Measurements from ENCODE around the gene CFAP61.

CFAP61 gene

DNA sequence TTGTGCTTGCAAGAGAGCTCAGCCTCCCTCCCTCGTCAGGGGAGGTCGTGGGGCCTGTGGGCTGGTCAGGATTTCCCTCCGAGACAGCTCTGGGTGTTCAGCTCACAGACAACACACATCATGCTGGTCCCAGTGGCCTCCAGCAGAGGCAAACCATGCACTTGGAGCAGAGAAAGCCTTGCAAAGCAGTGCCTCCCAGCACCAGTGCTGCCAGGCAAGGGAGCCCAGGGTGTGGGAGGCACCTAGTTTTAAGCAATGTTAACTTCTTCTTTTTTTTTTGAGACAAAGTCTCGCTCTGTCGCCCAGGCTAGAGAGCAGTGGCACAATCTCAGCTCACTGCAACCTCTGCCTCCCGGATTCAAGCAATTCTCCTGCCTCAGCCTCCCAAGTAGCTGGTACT is 281.5 kb downstream of the CFAP61 start:
- TF ChIP-seq, protein P1, sequence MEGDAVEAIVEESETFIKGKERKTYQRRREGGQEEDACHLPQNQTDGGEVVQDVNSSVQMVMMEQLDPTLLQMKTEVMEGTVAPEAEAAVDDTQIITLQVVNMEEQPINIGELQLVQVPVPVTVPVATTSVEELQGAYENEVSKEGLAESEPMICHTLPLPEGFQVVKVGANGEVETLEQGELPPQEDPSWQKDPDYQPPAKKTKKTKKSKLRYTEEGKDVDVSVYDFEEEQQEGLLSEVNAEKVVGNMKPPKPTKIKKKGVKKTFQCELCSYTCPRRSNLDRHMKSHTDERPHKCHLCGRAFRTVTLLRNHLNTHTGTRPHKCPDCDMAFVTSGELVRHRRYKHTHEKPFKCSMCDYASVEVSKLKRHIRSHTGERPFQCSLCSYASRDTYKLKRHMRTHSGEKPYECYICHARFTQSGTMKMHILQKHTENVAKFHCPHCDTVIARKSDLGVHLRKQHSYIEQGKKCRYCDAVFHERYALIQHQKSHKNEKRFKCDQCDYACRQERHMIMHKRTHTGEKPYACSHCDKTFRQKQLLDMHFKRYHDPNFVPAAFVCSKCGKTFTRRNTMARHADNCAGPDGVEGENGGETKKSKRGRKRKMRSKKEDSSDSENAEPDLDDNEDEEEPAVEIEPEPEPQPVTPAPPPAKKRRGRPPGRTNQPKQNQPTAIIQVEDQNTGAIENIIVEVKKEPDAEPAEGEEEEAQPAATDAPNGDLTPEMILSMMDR (IDR thresholded peaks at IDR 0.05; ENCODE audit: low read depth, low read length), result no peak
- no peak overlapping the region for H3K4me3 ChIP-seq (ENCODE audit: low read depth, low read length)

DNA sequence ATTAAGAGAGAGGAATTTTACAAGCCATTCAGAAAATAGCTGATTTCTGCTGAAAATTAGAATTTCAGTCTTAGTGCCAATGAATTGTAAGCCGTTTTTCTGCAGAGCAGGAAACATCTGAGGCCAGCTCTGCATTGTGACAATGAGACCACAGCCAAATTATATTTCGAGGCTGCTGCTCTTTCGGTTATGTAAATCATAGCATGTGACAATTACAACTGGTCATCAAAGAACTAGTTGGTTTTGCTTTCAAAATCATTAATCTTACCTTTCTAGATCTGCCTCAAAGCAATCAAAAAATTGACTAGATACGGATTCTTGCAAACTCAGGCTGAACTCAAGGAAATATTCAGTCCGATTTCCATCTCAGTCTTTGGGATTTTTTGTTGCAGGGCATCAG is 282.2 kb downstream of the CFAP61 start:
- TF ChIP-seq, protein P1 (IDR thresholded peaks at IDR 0.05; ENCODE audit: low read depth, low read length), result no peak

DNA sequence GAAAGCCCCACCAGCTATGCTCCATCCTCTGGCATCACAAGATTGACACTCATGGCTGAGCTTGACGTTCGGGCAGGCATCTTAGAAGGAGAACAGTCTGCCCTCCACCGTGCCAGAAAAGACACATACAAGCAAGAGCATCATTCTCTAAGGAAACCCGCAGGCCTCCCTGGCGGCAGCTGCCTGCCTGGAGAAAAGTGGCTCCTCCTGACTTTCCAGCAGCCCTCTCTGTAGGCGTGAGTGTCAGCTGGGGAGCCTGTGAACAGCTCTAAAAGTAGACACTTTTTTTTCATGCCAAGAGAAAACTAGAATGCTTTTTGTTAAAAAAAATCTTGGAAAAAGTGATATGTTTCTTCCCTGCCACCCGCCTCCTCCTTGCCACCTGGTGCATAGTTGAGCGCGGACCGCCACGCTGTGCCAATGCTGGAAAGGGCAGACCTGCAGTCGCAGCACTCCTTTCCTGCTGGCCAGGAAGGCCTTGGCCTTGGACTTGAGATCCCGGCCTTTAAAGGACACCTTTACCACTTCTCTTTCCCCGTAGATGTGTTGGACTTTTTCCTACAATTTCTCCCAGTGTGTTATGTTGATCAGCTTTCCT is 285.9 kb downstream of the CFAP61 start:
- TF ChIP-seq, protein P1 (IDR thresholded peaks at IDR 0.05; ENCODE audit: low read depth, low read length), result no peak
- H3K4me3 ChIP-seq (ENCODE audit: low read depth, low read length), result no peak overlapping the region

More for the DNA sequence above, 282.2 kb downstream of the CFAP61 start:
- H3K4me3 ChIP-seq (ENCODE audit: low read depth, low read length), result no peak overlapping the region

DNA sequence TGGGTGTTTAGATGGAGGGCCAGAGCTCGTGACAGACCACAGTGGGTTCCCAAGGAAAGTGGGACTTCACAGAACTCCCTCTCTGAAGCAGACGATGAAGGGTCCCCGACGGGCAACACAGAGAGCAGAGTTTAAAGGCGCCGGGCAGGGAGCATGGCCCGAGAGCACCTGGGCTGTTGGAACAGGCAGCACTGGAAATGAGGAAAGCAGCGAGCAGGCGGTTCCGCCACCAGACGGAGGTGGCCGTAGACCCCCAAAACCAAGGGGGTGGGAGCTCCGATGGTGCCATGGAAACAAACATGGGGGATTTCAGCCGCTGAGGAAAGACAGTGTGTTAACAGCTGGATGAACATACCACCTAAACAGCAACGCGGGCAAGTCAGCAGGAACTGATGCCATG is 288.1 kb downstream of the CFAP61 start:
- TF ChIP-seq, protein P1 (IDR thresholded peaks at IDR 0.05; ENCODE audit: low read depth, low read length), result no peak
- no peak overlapping the region for H3K4me3 ChIP-seq (ENCODE audit: low read depth, low read length)

DNA sequence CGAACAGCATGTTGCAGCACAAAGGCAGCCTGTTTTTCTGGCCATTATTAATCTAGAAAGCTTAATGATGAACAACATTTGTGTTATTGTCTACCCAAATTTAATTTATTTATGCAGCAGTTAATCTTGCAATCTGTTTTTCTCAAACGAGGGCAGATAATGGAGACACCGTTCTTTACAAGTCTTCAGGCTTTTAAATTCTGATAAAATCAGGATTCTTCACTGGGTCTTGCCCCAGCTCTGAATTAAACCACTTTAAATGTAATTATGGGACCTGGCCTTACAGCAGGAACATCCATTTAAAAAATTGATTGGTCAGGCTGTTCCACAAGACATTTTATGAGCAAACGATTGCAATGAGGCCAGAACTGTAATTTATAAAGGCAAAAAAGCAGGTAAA is 289.0 kb downstream of the CFAP61 start:
- H3K4me3 ChIP-seq (ENCODE audit: low read depth, low read length), result no peak overlapping the region
- TF ChIP-seq, protein P1 (IDR thresholded peaks at IDR 0.05; ENCODE audit: low read depth, low read length), result no peak

DNA sequence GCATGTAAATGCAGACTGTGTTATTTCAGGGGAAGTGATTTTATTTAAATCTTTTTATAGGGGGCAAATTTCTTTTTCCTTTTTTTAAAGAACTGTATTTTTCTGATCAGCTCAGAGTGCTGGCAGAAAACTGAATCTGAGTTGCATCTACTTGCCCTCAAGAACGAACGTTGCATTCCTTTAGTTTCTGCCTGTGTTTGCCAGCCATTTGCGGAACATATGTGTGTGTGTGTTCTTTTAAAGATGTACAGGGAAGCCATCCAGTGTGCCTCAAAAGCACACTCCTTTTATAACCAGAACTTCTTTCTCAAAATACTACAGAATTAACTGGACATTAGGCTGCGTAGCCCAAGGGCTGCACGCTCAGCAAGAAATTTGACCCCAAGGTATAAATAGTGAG is 289.7 kb downstream of the CFAP61 start:
- no peak overlapping the region for H3K4me3 ChIP-seq (ENCODE audit: low read depth, low read length)
- TF ChIP-seq, protein P1 (IDR thresholded peaks at IDR 0.05; ENCODE audit: low read depth, low read length), result no peak

DNA sequence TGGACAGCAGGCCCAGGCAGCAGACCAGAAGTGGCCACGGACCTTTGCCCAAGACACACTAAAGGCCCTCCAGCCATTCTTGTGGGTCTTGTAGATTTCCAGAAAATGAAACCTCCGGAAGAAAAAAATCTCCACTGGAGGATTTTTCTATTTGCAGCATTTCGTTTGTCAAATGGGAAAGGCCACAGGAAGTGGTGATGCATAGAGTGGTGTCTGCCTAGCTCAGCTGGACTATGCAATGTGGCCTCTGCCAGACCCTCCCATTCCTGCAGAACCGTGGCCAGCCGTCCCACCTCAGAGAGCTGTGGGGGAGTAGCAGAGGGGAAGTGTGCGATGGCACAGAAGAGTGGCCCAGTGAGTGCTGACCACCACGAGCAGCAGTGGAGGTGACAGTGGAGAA is 291.6 kb downstream of the CFAP61 start:
- no peak overlapping the region for H3K4me3 ChIP-seq (ENCODE audit: low read depth, low read length)
- TF ChIP-seq, protein P1 (IDR thresholded peaks at IDR 0.05; ENCODE audit: low read depth, low read length), result no peak

All from WI38 (cell line).